ENCODE data around the gene DTNA.

The DTNA gene

GRCh38 chr18:34859496-34859895 is 149.4 kb downstream of the DTNA start:
- no peaks in the 10 kb centered on the region for H3K9me3 ChIP-seq (ENCODE audit: control extremely low read depth in 1 of 5, control insufficient read depth in 4 of 5, insufficient read depth in 2 of 5, low read depth in 1 of 5, low read length in 4 of 5)
- H3K27ac ChIP-seq (ENCODE audit: insufficient read depth in 1 of 2, low read depth in 1 of 2, low read length in 2 of 2, poor library complexity in 1 of 2, severe bottlenecking in 2 of 2), result no peak overlapping the region
- ChIA-PET CTCF (interaction anchor here (1.3 to 1.7 kb wide), 2 partner anchors 18 to 52 kb away, joined by 3 to 4 read pairs; no protein-coding TSS in a partner anchor), POLR2A (interaction anchor here (0.6 kb wide), 1 partner anchor 99 kb away, joined by 3 read pairs; no protein-coding TSS in a partner anchor)
- H3K4me1 ChIP-seq (ENCODE audit: control extremely low read depth in 1 of 4, control insufficient read depth in 4 of 4, insufficient read depth in 4 of 4, low read length in 3 of 4), result peaks cover 0 to 23% (median 12%) of the 10 kb centered on the region in 4 experiments
- no peaks in the 10 kb centered on the region for H3K27me3 ChIP-seq (replicated peaks in 2 of 5; ENCODE audit: control insufficient read depth in 4 of 5, insufficient read depth in 5 of 5, low read length in 4 of 5)
- peak overlapping the region in 1 of 7 experiments; percentile 59 for H3K4me3 ChIP-seq (ENCODE audit: control insufficient read depth in 1 of 7, extremely low read depth in 1 of 7, insufficient read depth in 4 of 7, low read depth in 2 of 7, low read length in 6 of 7)
- no peaks in the 10 kb centered on the region for H3K36me3 ChIP-seq (ENCODE audit: control insufficient read depth in 4 of 4, insufficient read depth in 4 of 4, low read length in 3 of 4)
- WGBS (ENCODE audit: insufficient coverage), result 100% methylated on average over 3 of the region's 7 CpGs
- no peak for DNase-seq

GRCh38 chr18:34862561-34862960 is 152.5 kb downstream of the DTNA start:
- POLR2A ChIA-PET, result interaction anchor here (0.6 kb wide), 1 partner anchor 101 kb away, joined by 4 read pairs; no protein-coding TSS in a partner anchor
- 100% methylated on average over 1 of the region's 3 CpGs for whole genome bisulfite sequencing (ENCODE audit: insufficient coverage)

GRCh38 chr18:34863702-34864101 is 153.6 kb downstream of the DTNA start:
- Histone ChIP-seq H3K36me3 (ENCODE audit: control insufficient read depth in 4 of 4, insufficient read depth in 4 of 4, low read length in 3 of 4) (no peaks in the 10 kb centered on the region), H3K4me3 (ENCODE audit: control insufficient read depth in 1 of 7, extremely low read depth in 1 of 7, insufficient read depth in 4 of 7, low read depth in 2 of 7, low read length in 6 of 7) (no peak overlapping the region), H3K9me3 (ENCODE audit: control extremely low read depth in 1 of 5, control insufficient read depth in 4 of 5, insufficient read depth in 2 of 5, low read depth in 1 of 5, low read length in 4 of 5) (no peaks in the 10 kb centered on the region), H3K4me1 (ENCODE audit: control extremely low read depth in 1 of 4, control insufficient read depth in 4 of 4, insufficient read depth in 4 of 4, low read length in 3 of 4) (peaks cover 0 to 40% (median 15%) of the 10 kb centered on the region in 4 experiments), H3K27me3 (replicated peaks in 2 of 5; ENCODE audit: control insufficient read depth in 4 of 5, insufficient read depth in 5 of 5, low read length in 4 of 5) (no peaks in the 10 kb centered on the region), H3K27ac (ENCODE audit: insufficient read depth in 1 of 2, low read depth in 1 of 2, low read length in 2 of 2, poor library complexity in 1 of 2, severe bottlenecking in 2 of 2) (no peak overlapping the region)
- CTCF ChIA-PET, result interaction anchor here (0.9 to 1.2 kb wide), 3 partner anchors 8 to 21 kb away, joined by 3 to 4 read pairs (median 3); no protein-coding TSS in a partner anchor
- DNase-seq, result no peak
- 100% methylated on average over 3 of the region's 3 CpGs for WGBS (ENCODE audit: insufficient coverage)
- POLR2A ChIA-PET, result no interaction called here

More at GRCh38 chr18:34862561-34862960, 152.5 kb downstream of the DTNA start:
- H3K27me3 ChIP-seq (replicated peaks in 2 of 5; ENCODE audit: control insufficient read depth in 4 of 5, insufficient read depth in 5 of 5, low read length in 4 of 5), result no peaks in the 10 kb centered on the region
- no peak overlapping the region for H3K4me3 ChIP-seq (ENCODE audit: control insufficient read depth in 1 of 7, extremely low read depth in 1 of 7, insufficient read depth in 4 of 7, low read depth in 2 of 7, low read length in 6 of 7)
- DNase-seq, result no peak
- H3K27ac ChIP-seq (ENCODE audit: insufficient read depth in 1 of 2, low read depth in 1 of 2, low read length in 2 of 2, poor library complexity in 1 of 2, severe bottlenecking in 2 of 2), result no peak overlapping the region
- H3K9me3 ChIP-seq (ENCODE audit: control extremely low read depth in 1 of 5, control insufficient read depth in 4 of 5, insufficient read depth in 2 of 5, low read depth in 1 of 5, low read length in 4 of 5), result no peaks in the 10 kb centered on the region
- peaks cover 0 to 31% (median 15%) of the 10 kb centered on the region in 4 experiments for H3K4me1 ChIP-seq (ENCODE audit: control extremely low read depth in 1 of 4, control insufficient read depth in 4 of 4, insufficient read depth in 4 of 4, low read length in 3 of 4)
- H3K36me3 ChIP-seq (ENCODE audit: control insufficient read depth in 4 of 4, insufficient read depth in 4 of 4, low read length in 3 of 4), result no peaks in the 10 kb centered on the region
- CTCF ChIA-PET, result interaction anchor here (1.2 kb wide), 1 partner anchor 22 kb away, joined by 3 read pairs; no protein-coding TSS in a partner anchor

- H3K4me1 ChIP-seq (ENCODE audit: control extremely low read depth in 1 of 4, control insufficient read depth in 4 of 4, insufficient read depth in 4 of 4, low read length in 3 of 4), result peaks cover 0 to 31% (median 10%) of the 10 kb centered on the region in 4 experiments
- no peak overlapping the region for H3K27ac ChIP-seq (ENCODE audit: insufficient read depth in 1 of 2, low read depth in 1 of 2, low read length in 2 of 2, poor library complexity in 1 of 2, severe bottlenecking in 2 of 2)
- H3K4me3 ChIP-seq (ENCODE audit: control insufficient read depth in 1 of 7, extremely low read depth in 1 of 7, insufficient read depth in 4 of 7, low read depth in 2 of 7, low read length in 6 of 7), result no peak overlapping the region
- no peak for DNase-seq
- 100% methylated on average over 2 of the region's 3 CpGs for WGBS (ENCODE audit: insufficient coverage)
- no peaks in the 10 kb centered on the region for H3K9me3 ChIP-seq (ENCODE audit: control extremely low read depth in 1 of 5, control insufficient read depth in 4 of 5, insufficient read depth in 2 of 5, low read depth in 1 of 5, low read length in 4 of 5)
- H3K36me3 ChIP-seq (ENCODE audit: control insufficient read depth in 4 of 4, insufficient read depth in 4 of 4, low read length in 3 of 4), result no peaks in the 10 kb centered on the region
- POLR2A ChIA-PET, result interaction anchor here (0.7 kb wide), 1 partner anchor 400 kb away, joined by 4 read pairs; no protein-coding TSS in a partner anchor
- H3K27me3 ChIP-seq (replicated peaks in 2 of 5; ENCODE audit: control insufficient read depth in 4 of 5, insufficient read depth in 5 of 5, low read length in 4 of 5), result no peaks in the 10 kb centered on the region
- CTCF ChIA-PET, result interaction anchor here (0.7 to 1.6 kb wide), 2 partner anchors 165 to 333 kb away, joined by 3 to 4 read pairs; no protein-coding TSS in a partner anchor
Observed at GRCh38 chr18:34864836-34865497, 154.9 kb downstream of the DTNA start.

- ChIA-PET CTCF (interaction anchor here (0.7 to 1.6 kb wide), 10 partner anchors 8 to 277 kb away, joined by 3 to 5 read pairs (median 3); no protein-coding TSS in a partner anchor), POLR2A (no interaction called here)
- no peak for DNase-seq
- 100% methylated on average over 1 of the region's 2 CpGs for WGBS (ENCODE audit: insufficient coverage)
- Histone ChIP-seq H3K27ac (ENCODE audit: insufficient read depth in 1 of 2, low read depth in 1 of 2, low read length in 2 of 2, poor library complexity in 1 of 2, severe bottlenecking in 2 of 2) (no peak overlapping the region), H3K9me3 (ENCODE audit: control extremely low read depth in 1 of 5, control insufficient read depth in 4 of 5, insufficient read depth in 2 of 5, low read depth in 1 of 5, low read length in 4 of 5) (no peaks in the 10 kb centered on the region), H3K4me3 (ENCODE audit: control insufficient read depth in 1 of 7, extremely low read depth in 1 of 7, insufficient read depth in 4 of 7, low read depth in 2 of 7, low read length in 6 of 7) (no peak overlapping the region), H3K36me3 (ENCODE audit: control insufficient read depth in 4 of 4, insufficient read depth in 4 of 4, low read length in 3 of 4) (no peaks in the 10 kb centered on the region), H3K27me3 (replicated peaks in 2 of 5; ENCODE audit: control insufficient read depth in 4 of 5, insufficient read depth in 5 of 5, low read length in 4 of 5) (no peaks in the 10 kb centered on the region), H3K4me1 (ENCODE audit: control extremely low read depth in 1 of 4, control insufficient read depth in 4 of 4, insufficient read depth in 4 of 4, low read length in 3 of 4) (peaks cover 0 to 23% (median 6%) of the 10 kb centered on the region in 4 experiments)
Observed at GRCh38 chr18:34866310-34866709, 156.2 kb downstream of the DTNA start.

- Histone ChIP-seq H3K9me3 (ENCODE audit: control extremely low read depth in 1 of 5, control insufficient read depth in 4 of 5, insufficient read depth in 2 of 5, low read depth in 1 of 5, low read length in 4 of 5) (no peaks in the 10 kb centered on the region), H3K36me3 (ENCODE audit: control insufficient read depth in 4 of 4, insufficient read depth in 4 of 4, low read length in 3 of 4) (no peaks in the 10 kb centered on the region), H3K27me3 (replicated peaks in 2 of 5; ENCODE audit: control insufficient read depth in 4 of 5, insufficient read depth in 5 of 5, low read length in 4 of 5) (no peaks in the 10 kb centered on the region), H3K27ac (ENCODE audit: insufficient read depth in 1 of 2, low read depth in 1 of 2, low read length in 2 of 2, poor library complexity in 1 of 2, severe bottlenecking in 2 of 2) (no peak overlapping the region), H3K4me3 (ENCODE audit: control insufficient read depth in 1 of 7, extremely low read depth in 1 of 7, insufficient read depth in 4 of 7, low read depth in 2 of 7, low read length in 6 of 7) (no peak overlapping the region), H3K4me1 (ENCODE audit: control extremely low read depth in 1 of 4, control insufficient read depth in 4 of 4, insufficient read depth in 4 of 4, low read length in 3 of 4) (peaks cover 0 to 26% (median 6%) of the 10 kb centered on the region in 4 experiments)
- WGBS (ENCODE audit: insufficient coverage), result no CpG with 5 or more reads among the region's 4 CpGs
- peak; percentile 21 to 35 (median 22) for DNase-seq
- ChIA-PET CTCF (interaction anchor here (0.7 to 1.6 kb wide), 10 partner anchors 9 to 277 kb away, joined by 3 to 5 read pairs (median 3); no protein-coding TSS in a partner anchor), POLR2A (no interaction called here)
Observed at GRCh38 chr18:34866739-34867138, 156.6 kb downstream of the DTNA start.

GRCh38 chr18:34867520-34867919 is 157.4 kb downstream of the DTNA start:
- peak; percentile 49 to 74 (median 67) for DNase-seq
- CTCF ChIA-PET, result interaction anchor here (0.7 to 1.5 kb wide), 6 partner anchors 9 to 36 kb away, joined by 3 to 7 read pairs (median 4); no protein-coding TSS in a partner anchor
- WGBS (ENCODE audit: insufficient coverage), result 81% methylated on average over 6 of the region's 7 CpGs

More at GRCh38 chr18:34867520-34867919, 157.4 kb downstream of the DTNA start:
- Histone ChIP-seq H3K27ac (ENCODE audit: insufficient read depth in 1 of 2, low read depth in 1 of 2, low read length in 2 of 2, poor library complexity in 1 of 2, severe bottlenecking in 2 of 2) (no peak overlapping the region), H3K4me3 (ENCODE audit: control insufficient read depth in 1 of 7, extremely low read depth in 1 of 7, insufficient read depth in 4 of 7, low read depth in 2 of 7, low read length in 6 of 7) (peak overlapping the region in 1 of 7 experiments; percentile 14), H3K4me1 (ENCODE audit: control extremely low read depth in 1 of 4, control insufficient read depth in 4 of 4, insufficient read depth in 4 of 4, low read length in 3 of 4) (peaks cover 0 to 22% (median 5%) of the 10 kb centered on the region in 4 experiments), H3K36me3 (ENCODE audit: control insufficient read depth in 4 of 4, insufficient read depth in 4 of 4, low read length in 3 of 4) (no peaks in the 10 kb centered on the region), H3K9me3 (ENCODE audit: control extremely low read depth in 1 of 5, control insufficient read depth in 4 of 5, insufficient read depth in 2 of 5, low read depth in 1 of 5, low read length in 4 of 5) (no peaks in the 10 kb centered on the region), H3K27me3 (replicated peaks in 2 of 5; ENCODE audit: control insufficient read depth in 4 of 5, insufficient read depth in 5 of 5, low read length in 4 of 5) (no peaks in the 10 kb centered on the region)
- POLR2A ChIA-PET, result interaction anchor here (0.8 kb wide), 1 partner anchor 488 kb away, joined by 4 read pairs; no protein-coding TSS in a partner anchor

All from common myeloid progenitor, CD34-positive (primary cell).